Measurements from ENCODE around the gene RBMS3.
"Not testable (repeated sequence)": the region's sequence is repeated elsewhere in the genome, so short reads cannot be mapped to it uniquely, and the experiment has no call there.

Gene RBMS3

GRCh38 chr3:29808324-29808723 is 527.5 kb downstream of the RBMS3 start:
- H3K36me3 ChIP-seq (ENCODE audit: control insufficient read depth, insufficient read depth, low read length); H3K27me3 ChIP-seq (ENCODE audit: control insufficient read depth, insufficient read depth, low read length); H3K9me3 ChIP-seq (ENCODE audit: control insufficient read depth, low read length); H3K4me3 ChIP-seq (ENCODE audit: low read length); H3K9ac ChIP-seq (ENCODE audit: low read length); H3K4me1 ChIP-seq (ENCODE audit: control insufficient read depth, insufficient read depth, low read length): not testable (repeated sequence)

GRCh38 chr3:29822071-29822470 is 541.2 kb downstream of the RBMS3 start:
- no peaks in the 10 kb centered on the region for H3K4me1 ChIP-seq (ENCODE audit: control insufficient read depth, insufficient read depth, low read length)
- no peaks in the 10 kb centered on the region for H3K27me3 ChIP-seq (ENCODE audit: control insufficient read depth, insufficient read depth, low read length)
- no peak overlapping the region for H3K9ac ChIP-seq (ENCODE audit: low read length)
- H3K36me3 ChIP-seq (ENCODE audit: control insufficient read depth, insufficient read depth, low read length): no peaks in the 10 kb centered on the region
- no peaks in the 10 kb centered on the region for H3K9me3 ChIP-seq (ENCODE audit: control insufficient read depth, low read length)
- H3K4me3 ChIP-seq (ENCODE audit: low read length): no peak overlapping the region

- H3K27me3 ChIP-seq (ENCODE audit: control insufficient read depth, insufficient read depth, low read length): no peaks in the 10 kb centered on the region
- H3K4me3 ChIP-seq (ENCODE audit: low read length): no peak overlapping the region
- H3K9ac ChIP-seq (ENCODE audit: low read length): no peak overlapping the region
- no peaks in the 10 kb centered on the region for H3K4me1 ChIP-seq (ENCODE audit: control insufficient read depth, insufficient read depth, low read length)
- no peaks in the 10 kb centered on the region for H3K9me3 ChIP-seq (ENCODE audit: control insufficient read depth, low read length)
- H3K36me3 ChIP-seq (ENCODE audit: control insufficient read depth, insufficient read depth, low read length): no peaks in the 10 kb centered on the region
Measured at GRCh38 chr3:29823233-29823632, 542.4 kb downstream of the RBMS3 start.

GRCh38 chr3:29826712-29827111 is 545.8 kb downstream of the RBMS3 start:
- Histone ChIP-seq H3K9me3 (ENCODE audit: control insufficient read depth, low read length) (no peaks in the 10 kb centered on the region), H3K27me3 (ENCODE audit: control insufficient read depth, insufficient read depth, low read length) (no peaks in the 10 kb centered on the region), H3K4me3 (ENCODE audit: low read length) (no peak overlapping the region), H3K36me3 (ENCODE audit: control insufficient read depth, insufficient read depth, low read length) (no peaks in the 10 kb centered on the region), H3K4me1 (ENCODE audit: control insufficient read depth, insufficient read depth, low read length) (no peaks in the 10 kb centered on the region), H3K9ac (ENCODE audit: low read length) (no peak overlapping the region)

GRCh38 chr3:29827756-29828155 is 546.9 kb downstream of the RBMS3 start:
- H3K9me3 ChIP-seq (ENCODE audit: control insufficient read depth, low read length): no peaks in the 10 kb centered on the region
- no peaks in the 10 kb centered on the region for H3K4me1 ChIP-seq (ENCODE audit: control insufficient read depth, insufficient read depth, low read length)
- no peak overlapping the region for H3K9ac ChIP-seq (ENCODE audit: low read length)
- H3K36me3 ChIP-seq (ENCODE audit: control insufficient read depth, insufficient read depth, low read length): no peaks in the 10 kb centered on the region
- no peaks in the 10 kb centered on the region for H3K27me3 ChIP-seq (ENCODE audit: control insufficient read depth, insufficient read depth, low read length)
- H3K4me3 ChIP-seq (ENCODE audit: low read length): no peak overlapping the region

- Histone ChIP-seq H3K9ac (ENCODE audit: low read length) (no peak overlapping the region), H3K36me3 (ENCODE audit: control insufficient read depth, insufficient read depth, low read length) (no peaks in the 10 kb centered on the region), H3K27me3 (ENCODE audit: control insufficient read depth, insufficient read depth, low read length) (no peaks in the 10 kb centered on the region), H3K9me3 (ENCODE audit: control insufficient read depth, low read length) (no peaks in the 10 kb centered on the region), H3K4me1 (ENCODE audit: control insufficient read depth, insufficient read depth, low read length) (no peaks in the 10 kb centered on the region), H3K4me3 (ENCODE audit: low read length) (no peak overlapping the region)
Measured at GRCh38 chr3:29829340-29829739, 548.5 kb downstream of the RBMS3 start.

GRCh38 chr3:29850641-29851040 is 569.8 kb downstream of the RBMS3 start:
- H3K4me1 ChIP-seq (ENCODE audit: control insufficient read depth, insufficient read depth, low read length): no peaks in the 10 kb centered on the region
- H3K27me3 ChIP-seq (ENCODE audit: control insufficient read depth, insufficient read depth, low read length): no peaks in the 10 kb centered on the region
- no peak overlapping the region for H3K4me3 ChIP-seq (ENCODE audit: low read length)
- no peaks in the 10 kb centered on the region for H3K9me3 ChIP-seq (ENCODE audit: control insufficient read depth, low read length)
- no peaks in the 10 kb centered on the region for H3K36me3 ChIP-seq (ENCODE audit: control insufficient read depth, insufficient read depth, low read length)
- H3K9ac ChIP-seq (ENCODE audit: low read length): no peak overlapping the region

GRCh38 chr3:29852767-29853166 is 571.9 kb downstream of the RBMS3 start:
- H3K9me3 ChIP-seq (ENCODE audit: control insufficient read depth, low read length): no peaks in the 10 kb centered on the region
- no peak overlapping the region for H3K9ac ChIP-seq (ENCODE audit: low read length)
- no peaks in the 10 kb centered on the region for H3K36me3 ChIP-seq (ENCODE audit: control insufficient read depth, insufficient read depth, low read length)
- H3K27me3 ChIP-seq (ENCODE audit: control insufficient read depth, insufficient read depth, low read length): no peaks in the 10 kb centered on the region
- no peak overlapping the region for H3K4me3 ChIP-seq (ENCODE audit: low read length)
- H3K4me1 ChIP-seq (ENCODE audit: control insufficient read depth, insufficient read depth, low read length): no peaks in the 10 kb centered on the region

GRCh38 chr3:29853841-29854397 is 573.0 kb downstream of the RBMS3 start:
- Histone ChIP-seq H3K36me3 (ENCODE audit: control insufficient read depth, insufficient read depth, low read length) (no peaks in the 10 kb centered on the region), H3K4me1 (ENCODE audit: control insufficient read depth, insufficient read depth, low read length) (no peaks in the 10 kb centered on the region), H3K9me3 (ENCODE audit: control insufficient read depth, low read length) (no peaks in the 10 kb centered on the region), H3K4me3 (ENCODE audit: low read length) (no peak overlapping the region), H3K27me3 (ENCODE audit: control insufficient read depth, insufficient read depth, low read length) (no peaks in the 10 kb centered on the region), H3K9ac (ENCODE audit: low read length) (no peak overlapping the region)

- H3K27me3 ChIP-seq (ENCODE audit: control insufficient read depth, insufficient read depth, low read length): no peaks in the 10 kb centered on the region
- H3K36me3 ChIP-seq (ENCODE audit: control insufficient read depth, insufficient read depth, low read length): no peaks in the 10 kb centered on the region
- H3K9ac ChIP-seq (ENCODE audit: low read length): no peak overlapping the region
- no peaks in the 10 kb centered on the region for H3K4me1 ChIP-seq (ENCODE audit: control insufficient read depth, insufficient read depth, low read length)
- H3K4me3 ChIP-seq (ENCODE audit: low read length): no peak overlapping the region
- H3K9me3 ChIP-seq (ENCODE audit: control insufficient read depth, low read length): no peaks in the 10 kb centered on the region
Measured at GRCh38 chr3:29854821-29855220, 574.0 kb downstream of the RBMS3 start.

GRCh38 chr3:29859726-29860270 is 578.9 kb downstream of the RBMS3 start:
- no peaks in the 10 kb centered on the region for H3K27me3 ChIP-seq (ENCODE audit: control insufficient read depth, insufficient read depth, low read length)
- H3K36me3 ChIP-seq (ENCODE audit: control insufficient read depth, insufficient read depth, low read length): no peaks in the 10 kb centered on the region
- no peaks in the 10 kb centered on the region for H3K9me3 ChIP-seq (ENCODE audit: control insufficient read depth, low read length)
- H3K9ac ChIP-seq (ENCODE audit: low read length): no peak overlapping the region
- no peaks in the 10 kb centered on the region for H3K4me1 ChIP-seq (ENCODE audit: control insufficient read depth, insufficient read depth, low read length)
- H3K4me3 ChIP-seq (ENCODE audit: low read length): no peak overlapping the region

GRCh38 chr3:29864809-29865208 is 583.9 kb downstream of the RBMS3 start:
- no peaks in the 10 kb centered on the region for H3K9me3 ChIP-seq (ENCODE audit: control insufficient read depth, low read length)
- no peaks in the 10 kb centered on the region for H3K36me3 ChIP-seq (ENCODE audit: control insufficient read depth, insufficient read depth, low read length)
- H3K9ac ChIP-seq (ENCODE audit: low read length): no peak overlapping the region
- H3K27me3 ChIP-seq (ENCODE audit: control insufficient read depth, insufficient read depth, low read length): no peaks in the 10 kb centered on the region
- H3K4me3 ChIP-seq (ENCODE audit: low read length): no peak overlapping the region
- H3K4me1 ChIP-seq (ENCODE audit: control insufficient read depth, insufficient read depth, low read length): no peaks in the 10 kb centered on the region

- no peaks in the 10 kb centered on the region for H3K27me3 ChIP-seq (ENCODE audit: control insufficient read depth, insufficient read depth, low read length)
- no peaks in the 10 kb centered on the region for H3K4me1 ChIP-seq (ENCODE audit: control insufficient read depth, insufficient read depth, low read length)
- no peak overlapping the region for H3K9ac ChIP-seq (ENCODE audit: low read length)
- no peak overlapping the region for H3K4me3 ChIP-seq (ENCODE audit: low read length)
- H3K36me3 ChIP-seq (ENCODE audit: control insufficient read depth, insufficient read depth, low read length): no peaks in the 10 kb centered on the region
- no peaks in the 10 kb centered on the region for H3K9me3 ChIP-seq (ENCODE audit: control insufficient read depth, low read length)
Measured at GRCh38 chr3:29868543-29869101, 587.8 kb downstream of the RBMS3 start.

Data from mucosa of stomach (tissue), 1 donor.